HG02678 (cell line): Measurements from ENCODE around the gene HSPB7.
"Not testable (repeated sequence)": the region's sequence is repeated elsewhere in the genome, so short reads cannot be mapped to it uniquely, and the experiment has no call there.

ENCODE experiments used
- ATAC-seq: cut with Tn5 transposase; IDR thresholded peaks from one replicate; pipeline ENCODE4 v1.9.1; 2021; ENCODE audit warnings: mild to moderate bottlenecking, moderate library complexity; ENCODE audit not compliant: unreplicated experiment

HSPB7 gene

DNA sequence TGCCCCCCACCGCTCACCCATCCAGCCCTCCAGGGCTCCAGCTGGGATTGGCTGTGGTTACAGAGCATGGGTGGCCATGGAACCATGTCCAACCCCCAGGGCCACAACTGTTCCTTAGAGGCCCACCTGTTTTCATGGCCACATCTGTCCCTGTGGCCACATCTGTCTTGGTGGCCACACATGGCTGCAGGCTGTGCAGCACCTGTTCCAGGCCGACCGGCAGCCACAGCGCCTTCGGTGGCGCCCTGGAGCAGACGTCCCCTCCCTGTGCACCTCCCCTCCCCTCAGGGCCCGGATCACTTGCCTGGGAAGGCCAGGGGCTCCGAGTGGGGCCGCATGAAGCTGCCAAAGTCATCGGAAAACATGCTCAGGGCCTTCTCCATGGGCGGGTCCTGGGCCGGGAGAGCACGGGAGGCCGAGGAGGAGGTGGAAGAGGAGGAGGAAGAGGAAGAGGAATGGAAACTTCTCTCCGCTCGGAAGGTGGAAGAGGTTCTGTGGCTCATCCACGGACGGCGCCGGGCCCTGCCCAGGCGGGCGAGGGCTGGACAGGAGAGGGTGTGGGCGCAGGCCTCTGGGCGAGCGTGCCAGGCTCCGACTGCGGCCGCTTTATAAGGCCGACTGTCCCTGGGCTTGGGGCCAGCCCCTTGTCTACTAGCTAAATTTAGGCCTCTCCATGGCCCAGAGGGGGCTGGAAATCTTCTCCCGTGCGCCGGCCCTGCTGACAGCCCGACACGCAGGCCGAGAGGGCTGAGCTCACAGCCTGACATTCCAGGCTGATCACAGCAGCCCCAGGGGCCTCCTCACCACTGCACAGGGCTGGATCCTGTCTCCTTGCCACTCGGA lies at the start of gene HSPB7:
HSPB7 (minus strand) TSS at position 583 of the 843 bp plus-strand sequence; CDS start at position 503, 80 bp downstream.
- no peak for ATAC-seq

DNA sequence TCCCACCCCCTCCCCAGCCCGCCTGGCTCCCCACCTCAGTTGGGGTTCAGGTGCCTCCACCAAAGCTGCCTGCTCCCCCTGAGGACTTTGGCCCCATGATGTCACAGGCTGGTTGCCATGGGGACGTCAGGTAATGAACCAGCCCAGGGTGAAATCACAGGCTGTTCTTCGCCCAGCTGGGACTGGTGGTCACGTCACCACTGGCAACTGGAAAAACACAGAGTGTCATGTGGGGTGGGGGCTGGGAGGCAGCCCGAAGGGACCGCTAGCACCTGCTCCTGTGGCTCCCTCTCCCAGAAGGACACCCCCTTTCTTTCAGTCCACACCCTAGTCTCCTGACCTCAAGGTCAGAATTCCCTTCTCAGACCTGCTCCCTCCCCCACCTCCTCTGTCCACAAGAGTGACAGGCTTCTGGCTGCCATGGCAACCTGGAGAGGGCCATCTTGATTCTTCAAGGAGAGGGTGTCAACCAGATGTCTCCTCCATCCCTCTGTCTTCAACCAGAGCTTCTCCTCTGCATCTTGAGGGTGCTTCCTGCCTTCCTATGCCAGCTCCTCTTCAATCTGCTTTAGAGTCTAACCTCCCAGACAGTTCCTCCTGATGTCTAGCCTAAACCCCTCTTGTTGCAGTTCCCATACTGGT lies 49.4 kb upstream of the HSPB7 start:
- ATAC-seq, result no peak

DNA sequence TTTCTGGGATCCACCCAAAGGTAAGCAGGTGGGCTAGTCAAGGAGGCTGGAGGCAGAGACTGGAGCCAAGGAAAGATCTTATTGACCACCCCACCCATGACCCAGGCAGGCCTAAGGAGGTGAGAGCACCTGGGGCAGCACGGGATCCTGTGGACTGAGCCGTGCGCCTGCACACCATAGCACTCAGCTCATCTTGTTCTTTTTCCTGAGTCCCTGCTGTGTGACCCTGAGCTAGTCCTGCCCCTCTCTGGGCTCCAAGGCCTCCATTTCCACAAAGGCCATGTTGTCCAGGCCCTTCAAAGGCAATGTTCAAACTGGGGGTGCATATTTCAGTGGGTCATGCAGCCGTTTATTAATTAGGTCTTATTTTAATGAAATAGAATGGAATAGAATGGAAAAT lies 48.4 kb upstream of the HSPB7 start:
- no peak for ATAC-seq

DNA sequence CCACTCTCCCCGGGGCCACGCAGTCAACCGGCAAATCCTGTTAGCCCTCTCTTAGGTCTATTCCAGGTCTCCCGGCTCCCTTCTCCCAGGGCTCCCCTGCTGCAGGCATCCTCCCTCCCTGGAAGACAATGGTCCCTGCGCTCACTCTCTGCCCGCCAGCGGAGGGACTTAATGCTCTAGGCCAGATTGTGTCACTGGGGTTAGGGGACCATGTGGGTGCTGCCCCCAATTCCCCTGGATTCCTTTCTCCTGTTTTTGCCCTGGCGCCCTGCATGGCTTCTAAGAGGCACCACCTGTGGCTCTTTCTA lies 47.4 kb upstream of the HSPB7 start:
- no peak for ATAC-seq

DNA sequence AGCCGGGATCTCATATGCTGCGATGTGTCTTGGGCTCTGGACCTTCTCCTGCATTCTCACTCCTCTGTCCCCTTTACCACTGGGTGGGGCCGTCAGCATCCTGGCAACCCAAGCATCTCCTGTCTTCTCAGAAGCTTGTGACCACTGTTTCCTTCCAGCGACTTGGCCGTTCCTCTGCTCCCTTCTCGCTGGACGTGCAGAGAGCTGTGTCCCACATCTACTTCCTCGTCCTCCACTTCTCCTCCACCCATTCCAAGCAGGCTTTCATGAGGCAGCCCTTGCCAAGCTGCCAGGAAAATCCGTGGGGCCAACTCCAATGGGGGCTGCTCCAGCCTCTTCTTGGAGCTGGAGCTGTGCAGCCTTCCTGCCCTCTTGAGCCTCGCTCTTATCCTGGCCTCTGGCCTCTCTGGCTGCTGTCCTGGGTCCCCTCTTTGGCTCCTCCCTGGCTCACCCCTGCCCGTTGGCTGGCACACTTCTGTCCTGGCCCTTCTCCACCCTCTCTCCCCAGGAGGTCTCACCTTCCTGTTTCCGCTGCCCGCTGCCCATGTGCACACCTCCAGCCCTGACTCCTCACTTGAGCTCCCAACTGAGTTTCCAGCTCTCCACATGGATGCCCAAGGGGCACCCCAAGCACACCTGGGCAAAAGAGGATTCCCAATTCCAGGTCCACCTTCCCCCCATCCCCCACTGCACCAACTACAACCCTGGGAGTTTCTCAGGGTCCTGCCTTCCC lies 46.9 kb upstream of the HSPB7 start:
- no peak for ATAC-seq

DNA sequence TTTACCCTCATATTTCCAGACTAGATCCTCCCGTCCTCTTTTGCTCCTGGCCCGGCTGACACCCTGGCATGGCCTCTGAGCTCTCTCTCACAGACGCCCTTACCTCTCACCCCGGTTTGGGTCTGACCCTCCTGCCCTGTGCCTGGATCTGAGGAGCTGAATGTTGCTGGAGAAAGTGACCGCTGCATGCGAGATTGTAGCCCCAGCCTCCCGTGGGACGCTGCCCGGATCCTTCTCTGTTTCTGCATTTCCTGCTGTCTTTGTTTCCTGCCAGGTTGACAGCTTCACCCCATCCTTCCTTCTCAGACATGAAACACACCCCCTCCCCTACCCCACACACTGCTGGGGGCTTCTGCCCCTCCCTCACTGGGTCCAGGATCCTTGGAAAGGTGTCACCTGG lies 46.1 kb upstream of the HSPB7 start:
- ATAC-seq, result no peak

DNA sequence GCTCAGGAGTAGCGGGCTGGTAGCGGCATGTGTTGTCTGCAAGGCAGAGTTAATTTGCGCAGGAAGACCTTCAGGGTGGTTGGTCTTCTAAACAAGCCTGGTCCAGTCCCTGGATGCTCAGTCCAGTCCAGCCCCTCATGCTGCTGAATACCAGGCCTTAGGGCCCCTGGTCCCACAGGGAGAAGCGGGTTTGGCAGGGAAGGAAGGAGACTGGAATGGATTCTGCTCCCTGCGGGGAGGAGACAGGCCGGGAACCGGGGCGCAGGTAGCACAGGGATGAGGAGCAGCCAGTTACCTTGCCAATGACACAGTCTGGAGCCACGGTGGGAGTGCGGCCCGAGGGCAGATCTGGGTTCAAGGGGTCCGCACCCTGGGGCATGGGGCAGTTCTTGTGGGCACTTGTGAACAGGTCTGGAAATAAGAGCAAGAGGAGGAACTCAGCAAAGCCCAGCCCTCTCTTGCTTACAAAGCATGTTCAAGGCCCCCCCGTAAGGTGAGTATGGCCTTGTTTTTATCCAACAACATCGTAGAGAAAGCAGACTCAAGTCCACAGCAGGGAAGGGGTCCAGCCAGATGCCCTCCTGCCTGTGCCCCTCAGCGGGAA lies 45.5 kb upstream of the HSPB7 start:
- no peak for ATAC-seq

DNA sequence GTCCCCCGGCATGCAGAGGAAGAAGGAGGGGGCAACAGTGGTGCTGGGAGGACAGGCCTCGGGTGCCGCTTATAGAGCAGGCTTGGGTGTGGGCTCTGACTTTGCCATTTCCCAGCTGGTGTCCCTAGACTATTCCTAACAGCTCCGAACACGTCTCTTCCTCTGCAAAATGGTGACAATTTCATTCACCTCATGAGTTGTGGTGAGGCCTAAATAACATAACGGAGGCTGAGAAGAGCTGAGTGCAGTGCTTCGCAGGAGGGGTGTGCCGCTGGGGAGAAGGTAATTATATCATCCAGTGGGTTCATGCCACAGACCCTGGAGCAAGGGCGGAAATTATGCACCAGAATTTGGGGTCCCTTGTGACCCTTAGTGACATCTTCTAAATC lies 44.8 kb upstream of the HSPB7 start:
- ATAC-seq, result not testable (repeated sequence)

DNA sequence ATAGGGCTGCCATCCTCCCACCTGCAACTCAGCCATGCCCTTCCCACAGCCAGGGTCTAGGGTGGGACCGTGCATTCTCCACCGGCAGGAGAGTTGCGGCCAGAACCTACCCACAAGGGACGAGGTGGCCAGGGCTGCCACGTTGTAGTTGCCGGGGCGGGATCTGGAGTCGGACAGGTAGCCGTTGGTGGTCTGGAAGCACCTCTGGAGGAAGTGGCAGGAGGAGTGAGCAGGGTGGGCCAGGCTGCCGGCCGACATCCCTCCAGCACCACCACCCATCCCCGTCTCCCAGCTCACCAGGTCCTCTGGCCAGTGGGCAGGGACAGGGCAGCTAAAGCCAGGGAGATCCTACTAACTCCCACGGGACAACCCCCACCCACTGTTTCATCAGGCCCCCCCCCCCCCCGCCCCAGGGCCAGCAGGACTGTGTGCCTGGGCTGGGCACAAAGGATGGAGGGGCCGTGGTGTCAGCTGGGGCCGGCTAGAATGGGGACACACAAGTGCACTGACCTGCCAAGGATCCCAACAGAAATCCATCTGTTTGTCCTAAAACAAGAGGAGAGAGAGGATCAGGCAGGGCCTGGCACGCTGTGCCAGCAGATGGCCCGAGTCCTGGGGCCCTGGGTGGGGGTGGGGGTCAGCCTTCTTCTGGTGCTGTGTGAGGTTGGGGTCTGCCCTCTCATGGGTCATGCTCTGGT lies 44.3 kb upstream of the HSPB7 start:
- ATAC-seq, result not testable (repeated sequence)

DNA sequence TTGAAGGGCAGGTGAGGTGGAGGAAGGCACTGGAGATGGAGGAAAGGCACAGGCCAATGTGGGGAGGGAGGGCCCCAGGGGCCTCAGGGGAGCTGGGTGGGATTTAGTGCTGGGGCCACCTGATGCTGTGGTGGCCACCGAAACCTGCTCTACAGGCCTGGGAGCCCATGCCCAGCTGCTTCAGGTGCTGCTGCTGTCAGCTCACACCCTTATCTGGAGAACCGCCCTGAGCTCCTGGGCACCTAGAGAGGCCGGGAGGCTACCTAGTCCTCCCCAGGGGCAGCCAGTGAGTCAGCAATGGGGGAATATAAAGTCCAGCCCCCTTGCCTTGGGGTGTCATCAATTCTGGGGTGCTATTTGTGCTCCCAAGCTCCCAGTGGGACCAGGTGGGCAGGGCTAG lies 43.4 kb upstream of the HSPB7 start:
- no peak for ATAC-seq

DNA sequence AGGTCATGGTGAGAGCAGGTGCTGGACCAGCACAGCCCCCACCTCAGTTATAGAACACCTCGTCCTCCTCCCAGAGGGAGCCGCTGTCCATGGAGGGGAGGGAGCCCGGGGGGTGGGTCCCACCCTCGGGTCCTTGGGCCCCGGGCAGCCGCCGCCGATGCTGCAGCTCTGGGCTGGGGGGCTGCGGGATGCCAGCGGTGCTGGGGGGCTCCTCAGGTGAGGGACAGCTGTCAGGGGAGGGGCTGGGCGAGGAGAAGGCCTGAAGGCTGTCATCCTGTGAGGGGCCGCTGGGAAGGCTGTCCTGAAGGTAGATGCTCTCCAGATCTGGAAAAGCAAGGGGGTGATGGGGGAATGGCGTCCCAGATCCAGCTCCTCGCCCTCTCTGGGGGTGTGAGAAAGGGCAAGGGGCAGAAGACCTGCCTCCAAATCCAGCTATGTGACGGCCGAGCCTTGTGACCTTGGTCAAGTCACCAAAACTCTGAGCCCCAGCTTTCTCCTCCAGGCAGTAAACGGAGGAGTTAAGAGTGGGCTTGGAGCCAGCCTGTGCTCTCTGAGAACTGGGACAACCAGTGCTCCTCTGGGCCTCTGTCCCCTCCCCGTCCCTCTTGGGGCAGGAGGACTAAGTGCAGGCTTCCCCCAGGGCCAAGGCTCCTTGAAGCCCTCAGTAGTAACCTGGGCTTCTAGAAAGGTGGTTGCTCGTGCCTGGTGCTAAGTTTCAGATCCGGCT lies 40.7 kb upstream of the HSPB7 start:
- ATAC-seq, result not testable (repeated sequence)

DNA sequence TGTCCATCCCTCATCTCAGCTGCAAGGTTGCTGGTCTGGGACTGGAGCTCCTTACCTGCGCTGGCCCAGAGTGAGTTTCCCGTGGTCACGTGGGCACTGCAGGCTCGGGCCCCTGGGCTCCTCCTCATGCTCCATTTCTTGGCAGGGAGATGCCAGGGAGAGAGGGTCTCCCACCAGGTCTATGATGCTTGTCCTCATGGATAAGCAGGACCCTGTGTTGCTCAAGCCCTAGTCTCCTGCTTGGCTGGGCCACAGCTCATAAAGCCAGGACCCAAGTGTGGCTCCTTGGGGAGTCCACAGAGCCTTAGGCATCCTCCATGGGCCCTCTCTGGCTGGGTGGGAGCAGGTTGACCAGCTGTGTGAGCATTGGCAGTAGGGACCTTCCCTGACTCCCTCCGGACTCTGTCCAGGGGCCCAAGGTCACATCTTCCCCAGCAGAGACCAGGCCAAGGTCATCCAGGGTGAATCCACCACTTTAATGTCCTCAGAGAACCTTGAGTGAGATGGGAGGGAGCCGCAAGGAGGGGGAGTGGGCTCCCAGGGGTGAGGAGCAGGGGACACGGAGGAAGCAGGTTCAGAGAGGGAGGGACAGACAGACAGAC lies 39.6 kb upstream of the HSPB7 start:
- not testable (repeated sequence) for ATAC-seq

DNA sequence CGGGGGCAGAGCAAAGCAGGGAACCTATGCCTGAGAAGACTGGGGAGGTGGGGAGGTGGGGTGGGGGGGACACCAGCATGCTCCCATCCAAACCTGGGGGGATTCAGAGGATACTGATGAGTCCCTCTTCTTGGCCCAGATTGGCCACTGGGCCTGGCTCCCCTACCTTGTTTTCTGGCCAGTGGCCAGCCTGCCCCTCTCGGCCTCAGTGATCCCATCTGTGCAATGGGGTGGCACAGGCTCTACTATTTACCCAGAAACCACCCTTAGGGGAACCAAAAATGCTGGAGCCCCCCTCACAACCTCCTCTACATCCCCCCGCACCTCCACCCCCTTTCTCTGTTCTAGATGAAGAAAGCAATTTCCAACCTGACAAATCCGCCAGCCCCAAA lies 38.7 kb upstream of the HSPB7 start:
- not testable (repeated sequence) for ATAC-seq

DNA sequence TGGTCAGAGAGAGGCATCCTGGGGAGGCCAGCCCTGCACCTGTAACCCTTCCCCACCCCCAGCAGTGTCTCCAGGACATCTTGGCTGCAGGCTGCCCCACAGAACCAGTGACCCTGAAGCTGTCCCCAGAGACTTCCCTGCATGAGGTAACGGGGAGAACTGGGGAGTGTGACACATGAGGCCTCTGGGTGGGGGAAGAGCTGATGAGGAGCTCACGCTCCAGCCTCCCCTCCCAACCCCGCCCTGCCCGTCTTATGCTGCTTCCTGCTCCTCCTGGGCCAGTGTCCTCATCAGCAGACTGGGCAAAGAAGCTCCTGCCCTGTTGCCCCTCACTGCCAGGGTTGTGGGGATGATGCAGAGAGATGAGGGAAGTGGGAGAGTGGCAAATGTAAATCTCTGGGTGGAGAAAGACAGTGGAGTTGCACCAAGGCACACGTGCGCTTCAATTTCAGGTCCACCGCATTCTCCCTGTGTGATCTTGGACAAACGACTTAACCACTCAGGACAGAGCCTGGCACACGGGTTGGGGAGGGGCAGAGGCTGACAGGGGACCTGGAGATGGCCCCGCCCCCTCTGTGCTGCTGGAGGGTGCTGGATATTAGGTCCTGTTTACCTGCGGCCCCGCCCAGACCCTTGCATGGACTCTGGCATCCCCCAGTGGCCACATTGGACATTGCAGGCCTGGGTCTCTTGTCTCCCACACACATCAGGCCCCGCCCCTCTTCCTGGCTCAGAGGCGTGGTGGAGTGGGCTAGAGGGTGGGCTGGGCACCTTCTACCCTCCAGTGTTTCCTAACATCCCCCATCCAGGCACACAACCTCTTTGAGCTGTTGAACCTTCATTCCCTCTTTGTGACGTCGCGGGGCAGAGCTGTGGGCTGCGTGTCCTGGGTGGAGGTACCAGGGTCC lies 38.0 kb upstream of the HSPB7 start:
- peak; percentile 70 for ATAC-seq

DNA sequence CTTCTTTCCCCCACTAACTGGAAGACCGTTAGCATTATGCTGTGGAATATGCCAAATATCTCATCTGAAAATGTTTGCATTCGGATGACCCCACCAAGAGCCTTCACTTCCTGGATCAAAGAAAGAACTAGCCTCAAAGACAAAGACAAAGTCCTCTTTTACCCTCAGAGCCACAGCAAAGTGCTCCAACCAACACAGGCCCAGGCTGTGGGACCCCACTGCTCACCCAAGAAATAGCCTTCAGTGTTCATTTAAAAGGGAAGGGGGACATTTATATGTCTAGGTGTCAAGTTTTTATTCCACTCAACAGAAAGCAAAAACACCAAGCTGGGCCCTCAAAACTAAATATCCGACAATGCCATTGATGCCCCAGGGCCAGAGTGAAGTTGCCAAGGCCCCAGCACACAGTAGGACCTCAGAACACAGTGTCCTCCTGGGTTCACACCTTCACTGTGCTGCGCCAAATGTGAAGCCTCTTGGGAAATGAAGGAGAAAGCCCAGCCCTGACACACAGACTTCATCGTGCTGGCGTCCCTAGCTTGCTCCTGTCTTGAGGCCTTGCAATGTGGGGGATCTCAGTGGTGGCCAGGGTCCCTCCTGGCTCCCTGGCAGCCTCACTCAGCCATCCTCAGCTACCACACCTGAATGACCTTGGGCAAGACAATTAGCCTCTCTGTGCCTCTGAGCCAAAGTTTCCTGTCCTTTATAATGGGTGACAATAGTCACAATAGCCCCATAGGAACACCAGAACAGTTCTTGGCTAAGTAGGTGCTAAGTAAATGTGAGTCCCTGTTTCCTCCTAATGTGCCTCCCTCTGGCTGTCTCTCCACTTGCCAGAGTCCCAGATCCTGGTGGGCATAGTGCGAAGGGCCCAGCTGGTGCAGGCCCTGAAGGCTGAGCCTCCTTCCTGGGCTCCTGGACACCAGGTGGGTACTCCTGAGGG lies 37.0 kb upstream of the HSPB7 start:
- ATAC-seq, result no peak

DNA sequence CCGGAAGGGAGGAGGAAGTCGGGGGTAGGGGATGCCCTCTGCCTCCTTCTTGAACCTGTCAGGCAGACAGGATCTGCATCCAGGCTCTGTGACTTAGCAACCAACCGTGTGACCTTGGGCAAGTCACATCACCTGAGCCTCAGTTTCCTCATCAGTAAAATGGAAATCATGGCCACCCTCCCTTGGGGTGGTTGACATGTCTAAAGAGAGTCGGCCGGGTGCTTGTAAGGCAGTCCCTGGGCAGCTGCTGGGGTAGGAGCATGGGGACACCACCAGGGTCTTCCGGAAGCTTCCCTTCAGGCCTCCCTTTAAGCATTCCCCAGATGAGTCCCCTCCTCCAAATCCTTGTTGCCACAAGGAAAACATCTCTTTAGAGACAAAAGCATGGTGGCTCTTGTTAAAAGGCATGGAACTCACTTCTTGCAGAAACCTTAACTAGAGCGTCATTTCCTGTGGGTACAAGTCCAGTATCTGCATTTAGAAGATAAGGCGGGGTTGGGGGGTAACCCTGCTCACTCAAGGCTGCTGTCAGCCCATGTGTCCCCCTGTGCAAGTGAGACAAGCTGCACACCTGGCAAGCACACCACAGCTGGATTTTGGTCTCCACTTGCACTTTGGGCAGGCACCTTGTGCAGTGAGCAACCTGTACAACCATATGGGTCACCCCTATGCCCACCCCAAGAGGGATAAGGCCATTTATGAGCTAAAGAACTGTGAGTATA lies 36.1 kb upstream of the HSPB7 start:
- ATAC-seq, result no peak

DNA sequence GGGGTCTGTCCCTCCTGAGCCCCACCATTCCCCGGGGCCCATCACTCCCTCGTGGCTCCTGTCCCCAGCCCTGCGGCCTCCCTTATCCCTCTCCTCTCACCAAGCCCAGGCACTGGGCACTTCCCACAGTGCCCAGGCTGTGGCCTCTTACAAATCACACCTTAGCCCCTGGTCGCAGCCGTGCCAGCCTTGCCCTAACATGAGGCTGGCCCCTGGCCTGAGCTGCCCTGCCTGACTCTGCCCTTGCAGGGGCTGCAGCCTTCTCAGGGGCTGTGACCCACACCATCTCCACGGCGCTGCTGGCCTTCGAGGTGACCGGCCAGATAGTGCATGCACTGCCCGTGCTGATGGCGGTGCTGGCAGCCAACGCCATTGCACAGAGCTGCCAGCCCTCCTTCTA lies 34.1 kb upstream of the HSPB7 start:
- ATAC-seq, result not testable (repeated sequence)
